Stimulated activated CD4-positive, alpha-beta T cell treated with anti-CD3 and anti-CD28 coated beads, Interleukin-1b, Interleukin-23, amount 100 ng/mL, for 48 hours (primary cell): Measurements from ENCODE around the gene DDX4.
"Not testable (repeated sequence)": the region's sequence is repeated elsewhere in the genome, so short reads cannot be mapped to it uniquely, and the experiment has no call there.

Experiments used
- DNase-seq: peaks from one replicate; pipeline ENCODE4 v3.0.0-alpha.2; 2020

Gene DDX4

GRCh38 chr5:55737793-55738192 is at the start of gene DDX4:
Gene DDX4 (plus strand): TSS chr5:55738061. CDS start chr5:55738964, 903 bp downstream.
- no peak for DNase-seq

DNA sequence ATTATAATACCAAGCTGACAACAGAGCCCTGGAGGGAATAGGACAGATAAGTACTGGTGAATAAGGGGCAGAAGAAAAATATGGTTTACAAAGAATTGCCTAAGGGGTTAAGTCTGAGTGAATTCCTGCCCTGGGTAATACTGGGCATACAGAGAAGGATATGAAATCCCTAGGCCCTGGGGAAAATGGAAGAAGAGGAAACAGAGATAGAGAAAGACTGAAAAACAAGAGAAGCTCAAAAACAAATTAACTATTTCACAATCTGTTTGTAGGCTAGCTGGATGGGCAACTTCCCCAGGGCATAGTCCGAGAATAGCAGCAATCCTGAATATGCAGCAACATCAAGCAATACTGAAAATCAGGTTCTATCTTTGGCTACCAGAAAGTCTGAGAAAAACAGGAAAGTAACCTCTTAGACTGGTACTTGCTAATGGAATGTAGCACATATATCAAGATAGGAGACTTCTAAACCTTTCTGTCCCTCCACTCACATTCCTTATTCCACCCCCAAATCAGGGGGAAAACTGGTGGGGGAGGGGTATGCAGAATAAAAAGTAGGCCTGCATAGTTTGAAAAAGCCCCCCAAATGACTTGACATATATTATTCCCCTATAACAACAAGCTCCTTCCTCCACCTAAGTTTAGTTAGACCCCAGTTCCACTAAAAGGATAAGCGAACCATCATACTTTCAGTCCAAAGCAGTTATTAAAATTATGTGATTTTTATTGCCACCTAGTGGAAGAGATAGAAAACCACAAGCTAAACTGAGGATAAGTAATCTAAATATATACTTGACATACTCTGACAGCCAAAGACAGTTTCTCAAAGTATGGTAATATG is 46.4 kb upstream of the DDX4 start:
- no peak for DNase-seq

DNA sequence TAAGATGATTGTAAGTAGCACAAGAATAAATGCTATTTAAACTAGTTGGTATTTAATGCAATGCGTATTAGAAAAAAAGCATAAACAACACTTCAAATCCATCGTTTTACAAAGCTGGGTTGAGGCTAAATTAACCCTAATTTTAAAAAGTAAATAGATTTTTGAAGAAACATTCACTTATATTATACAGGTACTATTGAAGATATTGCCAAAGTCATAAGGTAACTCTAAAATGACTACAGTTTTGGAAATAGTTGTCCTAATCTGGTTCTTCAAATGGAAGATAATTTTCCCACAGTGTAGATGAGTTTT is 45.8 kb upstream of the DDX4 start:
- no peak for DNase-seq

- DNase-seq = no peak
Observed at GRCh38 chr5:55692509-55692908, 45.4 kb upstream of the DDX4 start.

GRCh38 chr5:55694152-55694830 is 43.6 kb upstream of the DDX4 start:
- no peak for DNase-seq

GRCh38 chr5:55696704-55697103 is 41.2 kb upstream of the DDX4 start:
- not testable (repeated sequence) for DNase-seq

DNA sequence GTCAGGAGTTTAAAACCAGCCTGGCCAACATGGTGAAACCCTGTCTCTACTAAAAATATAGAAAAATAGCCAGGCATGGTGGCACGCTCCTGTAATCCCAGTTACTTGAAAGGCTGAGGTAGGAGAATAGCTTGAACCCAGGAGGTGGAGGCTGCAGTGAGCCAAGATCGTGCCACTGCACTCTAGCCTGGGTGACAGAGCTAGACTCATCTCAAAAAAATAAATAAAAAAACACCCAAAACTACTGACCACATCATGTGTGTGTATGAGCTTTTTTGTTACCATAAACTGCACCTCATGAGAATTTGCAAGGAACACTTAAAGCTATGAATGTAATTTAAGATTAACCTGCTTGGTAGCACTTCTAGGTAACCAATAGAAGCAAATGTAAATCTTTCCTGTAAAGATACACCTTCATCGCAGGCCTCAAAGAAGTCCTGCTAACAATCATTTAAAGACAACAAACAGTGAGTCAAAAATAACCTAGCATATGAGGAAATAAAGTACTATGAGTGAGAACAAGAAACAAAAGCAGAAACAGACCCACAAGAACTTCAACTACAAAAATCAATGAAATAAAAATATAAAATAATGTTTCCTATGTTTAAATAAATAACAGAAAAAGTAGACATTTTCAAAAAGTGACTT is 38.7 kb upstream of the DDX4 start:
- DNase-seq = no peak

DNA sequence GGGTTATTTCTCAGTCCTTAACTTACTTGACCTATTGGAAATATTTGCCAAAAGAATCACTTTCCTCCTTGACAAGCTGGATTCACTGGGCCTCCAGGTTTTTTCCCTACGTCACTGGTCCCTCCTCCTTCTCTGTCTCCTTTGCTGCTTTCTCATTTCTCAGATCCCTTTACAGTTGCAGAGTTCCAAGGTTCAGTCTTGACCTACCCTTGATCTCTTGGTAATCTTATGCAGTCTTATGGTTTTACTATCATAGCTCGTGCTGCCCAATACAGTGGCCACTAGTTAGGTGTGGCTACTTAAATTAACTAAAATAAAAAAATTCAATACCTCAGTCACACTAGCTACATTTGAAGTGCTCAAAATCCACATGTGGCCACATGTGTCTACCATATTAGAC is 37.1 kb upstream of the DDX4 start:
- no peak for DNase-seq

- DNase-seq = no peak
Observed at GRCh38 chr5:55701462-55702103, 36.3 kb upstream of the DDX4 start.

GRCh38 chr5:55702598-55703345 is 35.1 kb upstream of the DDX4 start:
- DNase-seq = no peak

DNA sequence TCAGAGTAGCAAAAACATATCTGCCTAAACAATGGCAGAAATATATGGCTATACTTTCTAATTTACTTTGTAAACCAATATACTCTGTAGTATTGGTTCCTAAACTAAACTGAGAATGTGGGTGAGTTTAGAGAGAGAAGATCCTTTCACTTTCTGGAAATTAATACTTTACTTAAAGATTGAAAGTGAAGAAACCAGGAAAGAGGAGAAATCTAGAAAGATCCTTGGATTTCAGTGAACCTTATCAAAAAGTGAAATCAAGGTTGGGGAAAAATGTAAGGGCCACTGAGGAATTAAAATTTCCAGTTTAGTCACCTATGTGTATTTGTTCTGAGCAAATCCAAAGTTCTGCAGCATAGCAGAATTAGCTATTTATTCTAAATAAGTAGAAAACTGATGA is 31.6 kb upstream of the DDX4 start:
- DNase-seq = no peak

GRCh38 chr5:55708732-55709131 is 29.1 kb upstream of the DDX4 start:
- DNase-seq = no peak

DNA sequence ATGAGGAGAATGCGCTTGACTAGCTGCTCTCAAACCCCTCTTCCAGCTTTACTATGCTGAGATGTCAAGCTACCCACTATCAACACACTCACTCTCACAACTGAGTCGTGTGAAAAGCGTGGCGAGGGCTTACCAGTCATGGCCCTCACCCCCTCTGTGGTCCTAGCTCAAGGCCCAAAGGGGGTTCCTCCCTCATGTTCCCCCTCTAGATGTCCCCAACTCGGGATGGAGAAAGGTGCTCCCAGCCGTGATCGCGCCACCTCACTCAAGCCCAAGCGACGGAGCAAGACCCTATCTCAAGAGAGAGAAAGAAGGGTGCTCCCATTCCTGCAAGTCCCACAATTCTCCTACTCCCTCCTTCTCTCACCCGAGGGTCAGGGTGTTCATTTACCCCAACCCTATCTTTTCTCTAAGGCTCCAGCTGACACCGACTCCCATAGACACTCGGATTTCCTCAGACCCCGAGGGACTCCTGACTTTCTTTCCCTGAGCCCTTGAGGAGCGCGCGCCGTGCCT is 26.3 kb upstream of the DDX4 start:
- DNase-seq = no peak

DNA sequence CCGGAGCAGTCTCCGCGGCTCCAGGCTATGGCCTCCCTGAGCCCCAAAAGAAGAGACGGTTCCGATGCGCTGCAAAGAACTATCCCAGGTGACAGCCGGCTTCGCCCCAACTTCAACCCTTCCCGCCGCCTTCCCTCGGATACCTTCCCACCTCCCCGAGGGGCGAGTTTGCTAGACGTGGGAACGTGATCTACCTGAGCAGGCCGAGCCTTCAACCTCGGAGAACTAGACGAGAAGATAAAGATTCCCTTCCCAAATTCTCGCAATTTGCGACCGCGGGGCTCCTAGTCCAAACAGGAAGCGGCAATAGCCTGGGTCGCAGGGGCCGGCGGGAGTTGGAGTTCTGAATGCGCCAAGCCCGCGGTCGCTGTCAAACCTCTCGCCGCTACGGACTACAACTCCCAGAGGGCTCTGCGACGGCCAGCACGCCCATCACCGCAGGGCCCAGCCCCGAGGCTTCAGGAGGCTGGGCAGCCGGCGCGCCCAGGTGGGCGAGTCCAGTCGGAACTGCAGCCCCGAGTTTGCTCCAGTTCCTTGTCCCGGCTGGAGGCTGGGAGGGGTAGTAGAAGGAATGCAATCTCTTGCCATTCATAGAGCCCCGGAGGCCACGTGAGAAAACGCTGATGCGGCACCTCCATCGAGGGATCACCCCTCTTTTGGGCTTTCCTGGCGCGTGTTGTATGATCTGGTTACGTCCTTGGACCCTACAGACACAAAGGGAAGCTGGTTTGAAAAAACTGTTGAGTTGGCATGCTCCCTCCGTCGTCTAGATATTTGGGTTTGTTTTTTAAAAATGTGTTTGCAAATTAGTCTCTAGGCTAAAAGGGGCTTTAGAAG is 25.6 kb upstream of the DDX4 start, which contains the start of gene SLC38A9:
Gene SLC38A9 (minus strand): TSS at position 302 of the 837 bp plus-strand sequence. CDS start 14,366 bp downstream, outside the sequence.
- peak; percentile 93 for DNase-seq

- no peak for DNase-seq
Observed at GRCh38 chr5:55713871-55714270, 24.0 kb upstream of the DDX4 start.

GRCh38 chr5:55714339-55714738 is 23.5 kb upstream of the DDX4 start:
- no peak for DNase-seq

DNA sequence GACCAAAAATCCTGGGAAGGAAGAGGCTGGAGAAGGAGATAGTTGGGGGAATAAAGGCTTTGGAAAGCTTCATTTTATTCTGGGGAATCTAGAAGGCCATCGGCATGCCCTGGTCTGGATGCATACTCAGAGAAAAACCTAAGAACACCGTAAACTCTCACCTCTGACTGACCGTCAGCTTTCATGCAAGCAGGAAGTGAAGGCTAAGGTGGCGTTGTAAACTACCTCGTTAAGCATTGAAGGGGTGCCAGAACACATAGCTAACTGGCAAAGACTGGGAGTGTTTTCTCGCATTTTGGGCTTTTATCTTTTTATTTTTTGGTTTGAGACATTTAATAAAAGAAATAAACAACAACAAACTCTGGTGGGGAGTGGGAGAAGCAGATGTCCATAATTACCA is 23.1 kb upstream of the DDX4 start:
- no peak for DNase-seq

GRCh38 chr5:55715519-55716078 is 22.3 kb upstream of the DDX4 start:
- no peak for DNase-seq

DNA sequence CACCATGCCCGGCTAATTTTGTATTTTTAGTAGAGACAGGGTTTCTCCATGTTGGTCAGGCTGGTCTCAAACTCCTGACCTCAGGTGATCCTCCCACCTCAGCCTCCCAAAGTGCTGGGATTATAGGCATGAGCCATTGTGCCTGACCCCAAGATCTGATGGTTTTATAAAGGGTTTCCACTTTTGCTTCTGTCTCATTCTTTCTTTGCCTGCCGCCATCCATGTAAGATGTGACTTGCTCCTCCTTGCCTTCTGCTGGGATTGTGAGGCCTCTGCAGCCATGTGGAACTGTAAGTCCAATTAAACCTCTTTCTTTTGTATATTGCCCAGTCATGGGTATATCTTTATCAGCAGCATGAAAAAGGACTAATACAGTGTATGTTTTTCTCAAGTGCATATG is 18.8 kb upstream of the DDX4 start:
- DNase-seq = not testable (repeated sequence)

GRCh38 chr5:55720188-55720703 is 17.6 kb upstream of the DDX4 start:
- DNase-seq = no peak

DNA sequence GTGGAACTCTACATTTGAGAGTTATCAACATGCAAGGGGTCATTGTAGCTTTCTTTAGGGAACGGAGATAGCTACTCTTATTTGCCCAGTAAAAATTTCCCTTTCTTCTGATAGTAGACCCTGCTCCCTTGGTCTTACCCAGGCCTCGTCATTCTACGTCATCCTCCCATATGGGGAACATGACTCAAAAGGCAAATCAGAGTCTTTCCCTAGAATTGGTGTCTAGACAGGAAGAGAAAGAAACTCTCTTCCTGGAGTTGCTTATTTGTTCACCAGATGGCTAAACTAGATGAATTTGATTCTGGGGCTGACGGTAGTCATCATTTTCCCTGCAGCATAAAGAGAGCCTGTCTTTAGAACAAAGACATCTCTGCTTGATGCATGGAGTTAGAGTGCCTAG is 13.6 kb upstream of the DDX4 start:
- no peak for DNase-seq
